K562 (cell line): ENCODE measurements around the gene ONECUT1. TPM values are rescaled to one million over a fixed set of nuclear protein-coding genes. Genes with fewer than 3 reads are reported as not detected.

Source experiments
- ATAC-seq: fragments of 200-7000 bp; cut with Tn5 transposase; 3 replicates; pipeline ENCODE4 v1.9.1; 2020; ENCODE audit warnings: moderate library complexity
- BruUV-seq: library from RNA; stranded (reverse); fragments of 400-500 nt; replicated peaks from 2 replicates; lab custom pipeline; 2021; lab: Mats Ljungman, UMichigan
- CTCF ChIA-PET: fragments of 300-600 bp; formaldehyde crosslinking; extraction: SDS; loops from one replicate; lab custom pipeline; 2021; ENCODE audit warnings: low intra/inter-chr PET ratio; lab: Yijun Ruan, JAX
- POLR2A ChIA-PET: fragments of 300-600, 350-650 bp; sonication (Branson Sonifier 250); formaldehyde crosslinking; extraction: SDS; loops from one replicate; lab custom pipeline; 2021; ENCODE audit warnings: antibody characterized with exemption, inconsistent platforms; lab: Yijun Ruan, JAX
- DNase-seq, 4 experiments: peaks; one replicate each; pipeline versions ENCODE4 v3.0.0 to v3.0.0-alpha.2; 2011 to 2018; ENCODE audit warnings: low spot score in 3 of 4, mixed read lengths in 3 of 4; ENCODE audit errors: extremely low read depth in 1 of 4
- FAIRE-seq: peaks from 2 replicates; lab custom pipeline; 2011; peaks lifted over from hg19 to GRCh38; lab: Jason Lieb, UNC
- H2AFZ ChIP-seq: 2 replicates; pipeline ENCODE4 v1.6.0; 2011; ENCODE audit warnings: low read depth, low read length, control low read depth, inconsistent platforms
- H3K27ac ChIP-seq: fragments of 200-600 bp; 3 replicates; pipeline ENCODE4 v1.8.0; 2011; ENCODE audit warnings: low read depth, mild to moderate bottlenecking, control low read depth, inconsistent platforms, low read length, moderate library complexity, mixed read lengths; ENCODE audit errors: extremely low read depth
- H3K27me3 ChIP-seq, 2 experiments: fragments of 300-600 bp in 1 of 2; 2 replicates in 1 of 2; 3 replicates in 1 of 2; pipeline versions ENCODE4 v1.6.0 to v1.8.0; 2011; ENCODE audit warnings: inconsistent platforms in 2 of 2, low read length in 2 of 2, mild to moderate bottlenecking in 1 of 2, mixed read lengths in 1 of 2, moderate library complexity in 1 of 2; ENCODE audit not compliant: control insufficient read depth in 2 of 2, insufficient read depth in 2 of 2
- H3K36me3 ChIP-seq: fragments of 300-600 bp; 3 replicates; pipeline ENCODE4 v1.8.0; 2011; ENCODE audit warnings: mild to moderate bottlenecking, low read length, inconsistent platforms; ENCODE audit not compliant: control insufficient read depth, insufficient read depth
- H3K4me1 ChIP-seq, 2 experiments: fragments of 200-600 bp in 1 of 2; replicated peaks in 1 of 2; 2 replicates in 1 of 2; 3 replicates in 1 of 2; pipeline versions ENCODE4 v1.5.1 to v1.8.0; 2011; ENCODE audit warnings: inconsistent platforms in 2 of 2, low read length in 2 of 2, mild to moderate bottlenecking in 1 of 2, mixed read lengths in 1 of 2, moderate library complexity in 1 of 2; ENCODE audit not compliant: control insufficient read depth in 2 of 2, insufficient read depth in 2 of 2
- H3K4me2 ChIP-seq: 2 replicates; pipeline ENCODE4 v1.6.1; 2011; ENCODE audit warnings: low read length, control low read depth, inconsistent platforms, mixed read lengths; ENCODE audit not compliant: insufficient read depth
- H3K4me3 ChIP-seq: fragments of 200-600 bp; sonication (generic), shearing (Covaris generic); 2 replicates; pipeline ENCODE4 v1.5.1; 2016; ENCODE audit warnings: control low read depth, inconsistent platforms
- H3K79me2 ChIP-seq: fragments of 200-600 bp; 3 replicates; pipeline ENCODE4 v1.8.0; 2011; ENCODE audit warnings: low read length, inconsistent platforms; ENCODE audit not compliant: control insufficient read depth, insufficient read depth
- H3K9ac ChIP-seq, 2 experiments: 2 replicates each; pipeline versions ENCODE4 v1.6.0 to v1.6.1; 2011; ENCODE audit warnings: low read depth in 2 of 2, low read length in 2 of 2, control low read depth in 1 of 2, inconsistent platforms in 1 of 2, mild to moderate bottlenecking in 1 of 2, mixed read lengths in 1 of 2; ENCODE audit not compliant: insufficient read depth in 1 of 2
- H3K9me1 ChIP-seq: one replicate; pipeline ENCODE4 v1.6.0; 2011; ENCODE audit warnings: inconsistent platforms, mild to moderate bottlenecking, low read length, moderate library complexity; ENCODE audit not compliant: control insufficient read depth, insufficient read depth
- H3K9me3 ChIP-seq: replicated peaks from 2 replicates; pipeline ENCODE4 v1.5.1; 2011; ENCODE audit warnings: low read depth, low read length, inconsistent platforms; ENCODE audit not compliant: control insufficient read depth, insufficient read depth
- H4K20me1 ChIP-seq: replicated peaks from 2 replicates; pipeline ENCODE4 v1.6.1; 2011; ENCODE audit warnings: low read length, inconsistent platforms, mixed read lengths; ENCODE audit not compliant: control insufficient read depth, insufficient read depth
- CREM ChIP-seq: IDR thresholded peaks from 2 replicates; pipeline ENCODE4 v1.6.1; 2014; ENCODE audit warnings: antibody characterized with exemption, low read depth
- ILF3 ChIP-seq: fragments of 450-650 bp; IDR thresholded peaks from 2 replicates; pipeline ENCODE4 v1.6.1; 2018; ENCODE audit warnings: antibody characterized with exemption, mild to moderate bottlenecking, moderate library complexity, borderline replicate concordance
- MTA3 ChIP-seq: fragments of 450-650 bp; formaldehyde crosslinking; IDR thresholded peaks from 2 replicates; pipeline ENCODE4 v1.6.1; 2017; ENCODE audit warnings: mild to moderate bottlenecking, borderline replicate concordance
- PHB2 ChIP-seq: fragments of 450-650 bp; IDR thresholded peaks from 2 replicates; pipeline ENCODE4 v1.6.1; 2017; ENCODE audit warnings: low read depth
- SRSF3 ChIP-seq: fragments of 200-400 bp; formaldehyde crosslinking; IDR thresholded peaks from 2 replicates; pipeline ENCODE4 v1.6.1; 2016; ENCODE audit warnings: mild to moderate bottlenecking, low read length, moderate library complexity; ENCODE audit not compliant: insufficient read depth
- ZNF311 ChIP-seq: fragments of 250-450 bp; sonication (Bioruptor Pico); IDR thresholded peaks from 2 replicates; pipeline ENCODE4 v1.4.0; 2020; ENCODE audit warnings: mild to moderate bottlenecking, moderate library complexity
- ZNF551 ChIP-seq: fragments of 250-450 bp; sonication (Bioruptor Pico); IDR thresholded peaks from 2 replicates; pipeline ENCODE4 v1.5.0; 2021; ENCODE audit warnings: mild to moderate bottlenecking, moderate library complexity
- ZNF695 ChIP-seq: fragments of 450-650 bp; formaldehyde crosslinking; IDR thresholded peaks from 2 replicates; pipeline ENCODE4 v1.4.0; 2020; ENCODE audit warnings: mild to moderate bottlenecking, moderate library complexity
- WGBS: fragments of 100-300 bp; shearing (Covaris generic); methylation state at CpG from one replicate; pipeline ENCODE4 v1.1.6; 2016; ENCODE audit warnings: low coverage, mixed read lengths; ENCODE audit not compliant: insufficient coverage; ENCODE audit errors: missing lambda C conversion rate; 5-methylcytosine and 5-hydroxymethylcytosine counted together
- in situ Hi-C: fragments of 300-500 bp; cut with MboI; formaldehyde crosslinking; loops from 4 replicates; pipeline ENCODE4 v1.15.0; 2018; ENCODE audit warnings: inconsistent platforms, mixed read lengths
- intact Hi-C: fragments of 100-400 bp; cut with micrococcal nuclease; formaldehyde crosslinking; loops from 2 replicates; pipeline ENCODE4 v1.14.2; 2022
- polyA plus RNA-seq, 8 experiments: library from polyadenylated mRNA; depleted of rRNA in 4 of 8; stranded (reverse) in 5 of 8; unstranded in 3 of 8; fragments of >200 nt; fragmentation: Nextera tagmentation in 2 of 8; fragmentation: Illumina TruSeq in 1 of 8; extraction: Ambion mirVana in 2 of 8; extraction: Trizol in 1 of 8; gene quantifications; 2 replicates each; pipeline versions ENCODE4 v1.2.1 to v1.2.3, GENCODE V29; 2011 to 2014; ENCODE audit warnings: inconsistent platforms in 1 of 8, missing spikeins in 1 of 8
- total RNA-seq, 7 experiments: library from RNA; depleted of rRNA in 6 of 7; stranded (reverse); fragments of >200 nt in 6 of 7; fragmentation: Illumina TruSeq in 2 of 7; extraction: Trizol in 2 of 7; gene quantifications; 2 replicates each; pipeline versions ENCODE4 v1.2.1 to v1.2.3, GENCODE V29; 2011 to 2021; ENCODE audit warnings: low replicate concordance in 1 of 7

ONECUT1 gene
- total and polyA plus RNA-seq, 9 of the 15 experiments (the other 6 are each of a cell fraction or from before 2014, with no cell fraction given): not detected

- no peak overlapping the region for H3K9ac ChIP-seq
- ATAC-seq: no peak
- no peak overlapping the region for H2AFZ ChIP-seq
- H3K27me3 ChIP-seq: no peaks in the 10 kb centered on the region
- intact Hi-C loops (no loop called here), in situ Hi-C loops (no loop called here)
- no peaks in the 10 kb centered on the region for H3K36me3 ChIP-seq
- no TSS peak for BruUV-seq
- DNase-seq: no peak
- H3K9me1 ChIP-seq: no peaks in the 10 kb centered on the region
- H3K9me3 ChIP-seq: no peaks in the 10 kb centered on the region
- TF ChIP-seq PHB2 (no peak), MTA3 (no peak), ZNF551 (CRISPR knock-in tag) (no peak), ZNF311 (CRISPR knock-in tag) (no peak), CREM (no peak), ILF3 (no peak), ZNF695 (no peak), SRSF3 (no peak)
- ChIA-PET CTCF (no interaction called here), POLR2A (no interaction called here)
- no peaks in the 10 kb centered on the region for H4K20me1 ChIP-seq
- no peak for FAIRE-seq
- no peaks in the 10 kb centered on the region for H3K79me2 ChIP-seq
- no peak overlapping the region for H3K4me3 ChIP-seq
- H3K4me1 ChIP-seq: no peaks in the 10 kb centered on the region
- WGBS: under 1% methylated on average over 12 of the region's 12 CpGs
- no peak overlapping the region for H3K27ac ChIP-seq
- H3K4me2 ChIP-seq: no peak overlapping the region
Observed at GRCh38 chr15:52745326-52746161, 44.6 kb downstream of the ONECUT1 start.
